Epithelial cell of esophagus (primary cell): ENCODE results near the gene HOMEZ.

ENCODE experiments used
- DNase-seq: peaks from one replicate; pipeline ENCODE4 v3.0.0; 2010; ENCODE audit warnings: low read depth
- H3K4me3 ChIP-seq: 2 replicates; pipeline ENCODE4 v1.5.1; 2011; ENCODE audit warnings: mild to moderate bottlenecking, low read length, control low read depth
- TF ChIP-seq, protein P1 (sequence below): IDR thresholded peaks from 2 replicates; pipeline ENCODE4 v1.5.1; 2011; ENCODE audit warnings: low read depth, mild to moderate bottlenecking, low read length, control low read depth, inconsistent platforms; ENCODE audit not compliant: insufficient read depth; ENCODE audit errors: missing control alignments

Gene HOMEZ

DNA sequence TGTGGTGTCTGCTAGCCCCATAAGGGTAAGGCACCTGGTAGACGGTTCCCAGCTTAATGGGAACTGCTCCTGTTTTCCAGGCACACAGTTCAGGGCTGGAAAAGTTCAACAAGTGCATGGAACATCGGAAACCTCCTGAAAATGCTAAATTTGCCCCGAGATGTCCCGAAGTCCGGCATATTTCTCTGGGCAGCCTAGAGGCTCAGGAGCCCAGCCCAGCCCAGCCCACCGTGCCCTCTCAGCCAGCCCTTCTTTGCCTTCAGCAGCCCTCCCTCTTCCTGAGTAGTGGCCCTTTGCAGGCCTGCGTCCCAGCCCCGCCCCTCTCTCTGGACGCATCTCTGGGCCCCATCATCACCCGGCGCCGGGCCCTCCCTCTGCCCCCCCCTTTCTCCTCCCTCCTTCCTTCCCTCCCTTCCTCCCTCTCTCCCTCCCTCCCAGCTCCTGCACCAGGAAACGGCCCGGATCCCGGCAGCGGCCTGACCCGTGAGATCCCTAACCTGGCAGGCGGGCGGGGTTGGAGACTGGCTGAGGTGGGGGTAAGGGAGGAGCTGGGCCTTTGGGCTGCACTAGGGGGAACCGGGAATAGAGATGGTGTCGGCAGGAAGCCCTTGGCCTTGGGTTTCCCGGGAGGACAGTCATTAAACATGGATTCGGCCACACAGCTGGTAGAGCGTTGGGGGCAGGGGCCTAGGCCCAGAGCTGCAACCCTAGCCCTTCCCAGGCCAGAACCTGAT lies 20.6 kb upstream of the HOMEZ start, which contains the start of gene BCL2L2:
BCL2L2 (plus strand) TSS at position 422 of the 734 bp plus-strand sequence. CDS start 935 bp downstream, outside the sequence.
- TF ChIP-seq, protein P1, sequence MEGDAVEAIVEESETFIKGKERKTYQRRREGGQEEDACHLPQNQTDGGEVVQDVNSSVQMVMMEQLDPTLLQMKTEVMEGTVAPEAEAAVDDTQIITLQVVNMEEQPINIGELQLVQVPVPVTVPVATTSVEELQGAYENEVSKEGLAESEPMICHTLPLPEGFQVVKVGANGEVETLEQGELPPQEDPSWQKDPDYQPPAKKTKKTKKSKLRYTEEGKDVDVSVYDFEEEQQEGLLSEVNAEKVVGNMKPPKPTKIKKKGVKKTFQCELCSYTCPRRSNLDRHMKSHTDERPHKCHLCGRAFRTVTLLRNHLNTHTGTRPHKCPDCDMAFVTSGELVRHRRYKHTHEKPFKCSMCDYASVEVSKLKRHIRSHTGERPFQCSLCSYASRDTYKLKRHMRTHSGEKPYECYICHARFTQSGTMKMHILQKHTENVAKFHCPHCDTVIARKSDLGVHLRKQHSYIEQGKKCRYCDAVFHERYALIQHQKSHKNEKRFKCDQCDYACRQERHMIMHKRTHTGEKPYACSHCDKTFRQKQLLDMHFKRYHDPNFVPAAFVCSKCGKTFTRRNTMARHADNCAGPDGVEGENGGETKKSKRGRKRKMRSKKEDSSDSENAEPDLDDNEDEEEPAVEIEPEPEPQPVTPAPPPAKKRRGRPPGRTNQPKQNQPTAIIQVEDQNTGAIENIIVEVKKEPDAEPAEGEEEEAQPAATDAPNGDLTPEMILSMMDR = no peak
- peak within 1 kb of the TSS; percentile 90 for H3K4me3 ChIP-seq

GRCh38 chr14:23302290-23303225 lies 16.6 kb upstream of the HOMEZ start, which contains the start of gene PPP1R3E:
Gene PPP1R3E (minus strand): TSS chr14:23302859. CDS start chr14:23302576, 283 bp downstream.
- H3K4me3 ChIP-seq = peak within 1 kb of the TSS; percentile 62
- TF ChIP-seq, protein P1 = no peak
- peak; percentile 68 for DNase-seq

More for the DNA sequence above, 20.6 kb upstream of the HOMEZ start, which contains the start of gene BCL2L2:
- DNase-seq = peak; percentile 92

DNA sequence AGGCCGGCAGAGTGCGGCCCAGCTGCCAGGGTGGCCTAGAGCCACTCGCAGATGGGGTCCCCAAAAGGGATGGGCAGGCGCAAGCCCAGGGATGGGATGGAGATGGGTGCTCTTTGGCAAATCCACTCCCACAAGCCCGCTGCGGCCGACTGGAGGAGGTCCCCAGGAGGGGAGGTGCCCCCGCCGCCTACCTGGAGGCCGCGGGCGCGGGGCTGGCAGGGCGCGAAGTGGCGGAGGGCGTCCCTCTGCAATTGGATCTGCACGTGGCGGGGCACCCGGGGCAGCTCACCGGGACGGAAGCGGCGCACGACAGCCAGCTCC lies 16.0 kb upstream of the HOMEZ start:
- peak overlapping the region; percentile 62 for H3K4me3 ChIP-seq
- no peak for DNase-seq
- TF ChIP-seq, protein P1 = no peak

- peak; percentile 99 for DNase-seq
- TF ChIP-seq, protein P1 = peak; percentile 54
- H3K4me3 ChIP-seq = peak overlapping the region; percentile 74
These were observed 15.5 kb upstream of the HOMEZ start for GRCh38 chr14:23301288-23301968.

- peak; percentile 56 for DNase-seq
- TF ChIP-seq, protein P1 = no peak
- H3K4me3 ChIP-seq = peak overlapping the region; percentile 74
These were observed 14.8 kb upstream of the HOMEZ start for GRCh38 chr14:23300687-23301223.

- DNase-seq = no peak
- peak overlapping the region; percentile 74 for H3K4me3 ChIP-seq
- TF ChIP-seq, protein P1 = no peak
These were observed 14.2 kb upstream of the HOMEZ start for GRCh38 chr14:23299986-23300686.
